ENCODE results near the gene KCNJ16. TPM values are rescaled to one million over a fixed set of nuclear protein-coding genes. Genes with fewer than 3 reads are reported as not detected.
"Not testable (repeated sequence)": the region's sequence is repeated elsewhere in the genome, so short reads cannot be mapped to it uniquely, and the experiment has no call there.

KCNJ16 gene
- total RNA-seq, 4 donors from 2014 or later: 296 to 403 (median 324) TPM

- DNase-seq: no peak
- no peaks in the 10 kb centered on the region for H3K27me3 ChIP-seq
- WGBS, 2 donors: 80 to 82% methylated on average over 6 of the region's 6 CpGs
- H3K36me3 ChIP-seq: no peaks in the 10 kb centered on the region
- intact Hi-C loops (cut with DNase I): no loop called here
- no peak overlapping the region for H3K27ac ChIP-seq
- TF ChIP-seq POLR2A (IDR thresholded peaks at IDR 0.05): no peak
- TF ChIP-seq CTCF (IDR thresholded peaks at IDR 0.05): no peak
- H3K4me1 ChIP-seq: peaks cover 5% of the 10 kb centered on the region in 2 donors
- no peaks in the 10 kb centered on the region for H3K9me3 ChIP-seq
- no peak overlapping the region for H3K4me3 ChIP-seq (replicated peaks in 1 of 3)
Measured at GRCh38 chr17:70041540-70041939, 33.5 kb upstream of the KCNJ16 start.

GRCh38 chr17:70045780-70046179 is 29.2 kb upstream of the KCNJ16 start:
- Histone ChIP-seq H3K4me1 (peaks cover 6 to 10% of the 10 kb centered on the region in 2 donors), H3K27ac (peak overlapping the region in 1 of 3 donors; percentile 31)
- intact Hi-C loops (cut with DNase I); H3K4me3 ChIP-seq (replicated peaks in 1 of 3); H3K27me3 ChIP-seq; DNase-seq; H3K9me3 ChIP-seq; H3K36me3 ChIP-seq: not testable (repeated sequence)
- WGBS, 2 donors: 91 to 92% methylated on average over 5 of the region's 5 CpGs

- Histone ChIP-seq H3K27me3 (no peaks in the 10 kb centered on the region), H3K9me3 (no peaks in the 10 kb centered on the region), H3K27ac (no peak overlapping the region), H3K4me3 (replicated peaks in 1 of 3) (no peak overlapping the region), H3K36me3 (no peaks in the 10 kb centered on the region), H3K4me1 (peaks cover 6 to 16% of the 10 kb centered on the region in 2 donors)
- DNase-seq: no peak
- intact Hi-C loops (cut with DNase I): no loop called here
- whole genome bisulfite sequencing, 2 donors: 69 to 76% methylated on average over 5 of the region's 5 CpGs
- no peak for TF ChIP-seq CTCF (IDR thresholded peaks at IDR 0.05)
- TF ChIP-seq POLR2A (IDR thresholded peaks at IDR 0.05): no peak
Measured at GRCh38 chr17:70047619-70048419, 27.2 kb upstream of the KCNJ16 start.

GRCh38 chr17:70049801-70050591 is 25.0 kb upstream of the KCNJ16 start:
- no peak for DNase-seq
- 96 to 97% methylated on average over 3 of the region's 3 CpGs for WGBS, 2 donors
- H3K9me3 ChIP-seq: no peaks in the 10 kb centered on the region
- no peak overlapping the region for H3K27ac ChIP-seq
- peaks cover 6 to 24% of the 10 kb centered on the region in 2 donors for H3K4me1 ChIP-seq
- H3K36me3 ChIP-seq: no peaks in the 10 kb centered on the region
- intact Hi-C loops (cut with DNase I): no loop called here
- no peak overlapping the region for H3K4me3 ChIP-seq (replicated peaks in 1 of 3)
- H3K27me3 ChIP-seq: no peaks in the 10 kb centered on the region
- no peak for TF ChIP-seq POLR2A (IDR thresholded peaks at IDR 0.05)
- TF ChIP-seq CTCF (IDR thresholded peaks at IDR 0.05): no peak

- H3K9me3 ChIP-seq: no peaks in the 10 kb centered on the region
- no peaks in the 10 kb centered on the region for H3K36me3 ChIP-seq
- DNase-seq: no peak
- H3K4me3 ChIP-seq (replicated peaks in 1 of 3): no peak overlapping the region
- H3K27ac ChIP-seq: no peak overlapping the region
- 84 to 86% methylated on average over 2 of the region's 2 CpGs for whole genome bisulfite sequencing, 2 donors
- TF ChIP-seq POLR2A (IDR thresholded peaks at IDR 0.05) (no peak), CTCF (IDR thresholded peaks at IDR 0.05) (no peak)
- H3K4me1 ChIP-seq: peaks cover 6 to 24% of the 10 kb centered on the region in 2 donors
- intact Hi-C loops (cut with DNase I): no loop called here
- no peaks in the 10 kb centered on the region for H3K27me3 ChIP-seq
Measured at GRCh38 chr17:70050931-70051330, 24.1 kb upstream of the KCNJ16 start.
